WERI-Rb-1 (cell line): ENCODE data around the gene TRIM9.
"Not testable (repeated sequence)": the region's sequence is repeated elsewhere in the genome, so short reads cannot be mapped to it uniquely, and the experiment has no call there.

Experiments
- DNase-seq: peaks from one replicate; pipeline ENCODE4 v3.0.0-alpha.2; 2020
- H3K27ac ChIP-seq: fragments of 250-450 bp; sonication (Bioruptor Pico); 2 replicates; pipeline ENCODE4 v1.5.1; 2020; ENCODE audit warnings: mild to moderate bottlenecking, moderate library complexity
- H3K27me3 ChIP-seq: fragments of 250-450 bp; sonication (Bioruptor Pico); 2 replicates; pipeline ENCODE4 v1.5.1; 2021; ENCODE audit warnings: mild to moderate bottlenecking, low read depth, moderate library complexity; ENCODE audit not compliant: insufficient read depth, severe bottlenecking
- H3K36me3 ChIP-seq: fragments of 250-450 bp; sonication (Bioruptor Pico); 2 replicates; pipeline ENCODE4 v1.5.1; 2020; ENCODE audit warnings: mild to moderate bottlenecking, moderate library complexity
- H3K4me3 ChIP-seq: 2 replicates; pipeline ENCODE4 v1.5.1; 2011; ENCODE audit warnings: low read depth, mild to moderate bottlenecking, control low read depth, low read length
- H3K9me3 ChIP-seq: fragments of 250-450 bp; sonication (Bioruptor Pico); 2 replicates; pipeline ENCODE4 v1.5.1; 2021; ENCODE audit warnings: mild to moderate bottlenecking, moderate library complexity; ENCODE audit not compliant: severe bottlenecking
- CTCF ChIP-seq: IDR thresholded peaks from 2 replicates; pipeline ENCODE4 v1.5.1; 2011; ENCODE audit warnings: low read depth, mild to moderate bottlenecking, control low read depth, inconsistent platforms, low read length

The TRIM9 gene

GRCh38 chr14:50957296-50957695 lies 137.6 kb downstream of the TRIM9 start:
- Histone ChIP-seq H3K27me3 (no peaks in the 10 kb centered on the region), H3K9me3 (no peaks in the 10 kb centered on the region), H3K36me3 (no peaks in the 10 kb centered on the region), H3K4me3 (no peak overlapping the region), H3K27ac (no peak overlapping the region)
- no peak for DNase-seq
- TF ChIP-seq CTCF: no peak

- not testable (repeated sequence) for DNase-seq, H3K27me3 ChIP-seq, H3K9me3 ChIP-seq, H3K4me3 ChIP-seq, H3K27ac ChIP-seq, H3K36me3 ChIP-seq
These were observed 138.5 kb downstream of the TRIM9 start for GRCh38 chr14:50956421-50956820.

- peak; percentile 83 for DNase-seq
- no peaks in the 10 kb centered on the region for H3K9me3 ChIP-seq
- no peak overlapping the region for H3K4me3 ChIP-seq
- H3K27ac ChIP-seq: peak overlapping the region; percentile 58
- no peaks in the 10 kb centered on the region for H3K27me3 ChIP-seq
- TF ChIP-seq CTCF: peak; percentile 67
- no peaks in the 10 kb centered on the region for H3K36me3 ChIP-seq
These were observed 139.4 kb downstream of the TRIM9 start for GRCh38 chr14:50955373-50956043.

GRCh38 chr14:50954811-50955372 lies 140.0 kb downstream of the TRIM9 start:
- Histone ChIP-seq H3K27ac (peak overlapping the region; percentile 58; the same call in 1 of the 2 replicates), H3K36me3 (no peaks in the 10 kb centered on the region), H3K9me3 (no peaks in the 10 kb centered on the region), H3K27me3 (no peaks in the 10 kb centered on the region), H3K4me3 (no peak overlapping the region)
- TF ChIP-seq CTCF: peak; percentile 58
- DNase-seq: no peak

GRCh38 chr14:50953502-50953901 lies 141.4 kb downstream of the TRIM9 start:
- Histone ChIP-seq H3K4me3 (no peak overlapping the region), H3K27ac (no peak overlapping the region), H3K9me3 (no peaks in the 10 kb centered on the region), H3K27me3 (no peaks in the 10 kb centered on the region), H3K36me3 (no peaks in the 10 kb centered on the region)
- no peak for DNase-seq
- TF ChIP-seq CTCF: no peak

GRCh38 chr14:50951032-50951431 lies 143.9 kb downstream of the TRIM9 start:
- no peak for TF ChIP-seq CTCF
- DNase-seq: no peak
- Histone ChIP-seq H3K27me3 (no peaks in the 10 kb centered on the region), H3K4me3 (no peak overlapping the region), H3K27ac (no peak overlapping the region), H3K36me3 (no peaks in the 10 kb centered on the region), H3K9me3 (no peaks in the 10 kb centered on the region)
